Pericardium fibroblast (primary cell): Measurements from ENCODE around the gene PPP6C. TPM values are rescaled to one million over a fixed set of nuclear protein-coding genes. Genes with fewer than 3 reads are reported as not detected.

Experiments
- total RNA-seq: library from RNA; depleted of rRNA; stranded (reverse); fragments of >200 nt; gene quantifications from 2 replicates; pipeline ENCODE4 v1.2.3, GENCODE V29; 2015

Gene PPP6C
- total RNA-seq = 17.4 and 25.4 TPM in 2 replicates

GRCh38 chr9:125189361-125190289, at the start of gene PPP6C:
TSS of gene PPP6C (minus strand) at chr9:125189803. CDS start at chr9:125189718, 85 bp downstream.

GRCh38 chr9:125200216-125201047, 10.8 kb upstream of the PPP6C start, which contains the start of gene RABEPK:
TSS of gene RABEPK (plus strand) at chr9:125200542. CDS start at chr9:125203014, 2,472 bp downstream.

GRCh38 chr9:125143377-125144090, 46.1 kb downstream of the PPP6C start, which contains the start of gene SCAI:
TSS of gene SCAI (minus strand) at chr9:125143528. CDS start at chr9:125143437, 91 bp downstream.

Other genes starting within 250 kb of the PPP6C start
- gene GOLGA1, start 248.7 kb downstream of the PPP6C start, total RNA-seq = 7.5 and 9.4 TPM in 2 replicates
- 2.2 and 4.7 TPM in 2 replicates for gene SCAI, start 46.3 kb downstream of the PPP6C start, total RNA-seq
- 28.0 and 33.7 TPM in 2 replicates for gene RABEPK, start 10.7 kb upstream of the PPP6C start, total RNA-seq
- 167 and 276 TPM in 2 replicates for gene HSPA5, start 51.5 kb upstream of the PPP6C start, total RNA-seq
- 16.8 and 26.5 TPM in 2 replicates for gene GAPVD1, start 72.0 kb upstream of the PPP6C start, total RNA-seq